ENCODE measurements around the gene ERCC1.

DNA sequence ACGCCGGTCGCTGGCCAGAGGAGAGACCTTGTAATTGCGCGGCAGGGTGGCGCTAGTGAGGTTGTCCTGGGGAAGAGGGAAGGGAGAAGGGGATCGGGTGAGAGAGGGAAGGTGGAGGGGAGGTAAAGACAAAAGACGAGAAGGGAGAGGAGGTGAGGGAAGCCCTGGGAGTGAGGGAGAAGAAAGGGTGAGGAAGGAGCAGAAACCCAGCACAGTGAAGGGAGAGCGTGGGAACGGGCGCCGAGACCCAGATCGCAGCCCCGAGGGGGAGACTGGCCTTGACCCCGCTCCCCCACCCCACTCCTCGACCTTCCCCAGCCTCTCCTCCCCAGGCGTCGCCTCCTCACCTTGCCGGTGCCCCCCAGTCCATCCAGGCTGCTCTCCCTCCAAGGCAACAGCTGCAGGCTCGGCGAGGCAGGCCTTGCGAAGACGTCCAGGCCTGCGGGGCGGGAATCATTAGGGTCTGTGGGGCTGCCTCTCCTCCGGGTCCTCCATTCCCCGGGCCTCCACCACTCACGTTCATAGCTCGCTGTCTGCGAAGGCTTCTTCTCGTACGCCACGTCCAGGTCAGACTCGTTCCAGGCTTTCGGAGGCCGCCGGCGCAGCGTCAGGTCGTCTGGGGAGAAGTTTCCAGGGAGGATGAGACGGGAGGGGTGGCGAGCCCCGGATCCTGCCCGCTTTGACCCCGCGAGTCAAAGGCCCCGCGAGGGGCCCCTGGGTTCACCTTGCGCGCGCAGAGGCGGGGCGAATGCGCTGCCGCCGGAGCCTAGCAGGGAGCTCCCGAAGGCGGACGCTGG lies 27.7 kb downstream of the ERCC1 start:
- no peak for TF ChIP-seq FOXM1 (IDR thresholded peaks at IDR 0.05; ENCODE audit: borderline replicate concordance, low read depth)
- no peak for TF ChIP-seq EGR1 (IDR thresholded peaks at IDR 0.05)
- no peak for TF ChIP-seq TAF1 (IDR thresholded peaks at IDR 0.05; ENCODE audit: low read depth)
- no peak for TF ChIP-seq ZBTB7A (IDR thresholded peaks at IDR 0.05; ENCODE audit: low read depth)
- no peak for TF ChIP-seq TCF12 (IDR thresholded peaks at IDR 0.05; ENCODE audit: low read depth)
- no peak for TF ChIP-seq REST (IDR thresholded peaks at IDR 0.05; ENCODE audit: low read depth)
- no peak for TF ChIP-seq MAX (IDR thresholded peaks at IDR 0.05)
- TF ChIP-seq RAD21 (IDR thresholded peaks at IDR 0.05; ENCODE audit: low read depth): no peak
